Mesothelial cell of epicardium (in vitro differentiated cells): Measurements from ENCODE around the gene LRRC15. TPM values are rescaled to one million over a fixed set of nuclear protein-coding genes. Genes with fewer than 3 reads are reported as not detected.

Experiments
- DNase-seq, 2 experiments: peaks; one replicate each; pipeline ENCODE4 v3.0.0; 2021; ENCODE audit warnings: low spot score in 2 of 2; ENCODE audit not compliant: unreplicated experiment in 2 of 2
- H3K27ac Mint-ChIP-seq: 2 replicates; pipeline ENCODE4 v1.8.0; 2021; ENCODE audit warnings: mixed read lengths
- H3K27me3 Mint-ChIP-seq: 2 replicates; pipeline ENCODE4 v1.8.0; 2021; ENCODE audit warnings: low read depth, mixed read lengths
- H3K36me3 Mint-ChIP-seq: 2 replicates; pipeline ENCODE4 v1.8.0; 2021; ENCODE audit warnings: mixed read lengths
- H3K4me1 Mint-ChIP-seq: 2 replicates; pipeline ENCODE4 v1.8.0; 2021; ENCODE audit warnings: mixed read lengths
- H3K4me3 Mint-ChIP-seq: 2 replicates; pipeline ENCODE4 v1.8.0; 2021; ENCODE audit warnings: mild to moderate bottlenecking, moderate library complexity, mixed read lengths
- H3K9me3 Mint-ChIP-seq: 2 replicates; pipeline ENCODE4 v1.8.0; 2021; ENCODE audit warnings: mixed read lengths
- CTCF ChIP-seq: fragments of 200-600 bp; sonication (generic); IDR thresholded peaks from one replicate; pipeline ENCODE4 v1.5.0; 2021; ENCODE audit warnings: antibody characterized with exemption; ENCODE audit not compliant: unreplicated experiment
- total RNA-seq: library from RNA; stranded (reverse); gene quantifications from 3 replicates; pipeline ENCODE4 v1.2.1, GENCODE V29; 2021

Gene LRRC15
- total RNA-seq, 1 donor from 2014 or later, result not detected

- H3K4me1 Mint-ChIP-seq, result peaks cover 48% of the 10 kb centered on the region
- TF ChIP-seq CTCF, result peak; percentile 100
- peaks cover 20% of the 10 kb centered on the region for H3K27me3 Mint-ChIP-seq
- no peaks in the 10 kb centered on the region for H3K9me3 Mint-ChIP-seq
- no peaks in the 10 kb centered on the region for H3K36me3 Mint-ChIP-seq
- peak overlapping the region; percentile 66 for H3K4me3 Mint-ChIP-seq
- H3K27ac Mint-ChIP-seq, result no peak overlapping the region
- DNase-seq, result peak; percentile 82 to 97
Observed at GRCh38 chr3:194333212-194333980, 36.1 kb downstream of the LRRC15 start.

DNA sequence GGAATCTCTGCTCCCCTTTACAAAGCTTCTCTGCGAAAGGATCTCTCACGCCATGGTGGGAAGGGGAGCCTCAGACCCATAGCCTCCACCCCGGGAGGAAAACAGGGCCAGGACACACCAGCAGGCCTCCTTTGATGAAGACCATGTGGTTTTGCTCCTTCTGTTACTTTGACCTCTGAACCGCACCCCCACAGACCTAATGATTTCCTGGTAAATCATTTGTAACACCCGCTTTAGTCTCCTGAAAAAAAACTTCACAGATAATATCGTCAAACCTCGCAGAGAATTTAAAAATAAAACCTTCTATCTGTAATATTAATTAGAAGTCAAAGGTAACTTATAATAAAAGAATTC is 36.7 kb downstream of the LRRC15 start:
- Mint-ChIP-seq H3K36me3 (no peaks in the 10 kb centered on the region), H3K9me3 (no peaks in the 10 kb centered on the region), H3K27me3 (peaks cover 20% of the 10 kb centered on the region), H3K27ac (no peak overlapping the region), H3K4me3 (peak overlapping the region; percentile 66), H3K4me1 (peaks cover 48% of the 10 kb centered on the region)
- no peak for TF ChIP-seq CTCF
- no peak for DNase-seq

GRCh38 chr3:194330579-194330978 is 39.0 kb downstream of the LRRC15 start:
- DNase-seq, result no peak
- H3K9me3 Mint-ChIP-seq, result no peaks in the 10 kb centered on the region
- no peak overlapping the region for H3K27ac Mint-ChIP-seq
- H3K4me3 Mint-ChIP-seq, result no peak overlapping the region
- TF ChIP-seq CTCF, result no peak
- no peaks in the 10 kb centered on the region for H3K36me3 Mint-ChIP-seq
- H3K27me3 Mint-ChIP-seq, result peaks cover 17% of the 10 kb centered on the region
- H3K4me1 Mint-ChIP-seq, result peaks cover 38% of the 10 kb centered on the region

GRCh38 chr3:194330160-194330559 is 39.4 kb downstream of the LRRC15 start:
- H3K27me3 Mint-ChIP-seq, result peaks cover 17% of the 10 kb centered on the region
- TF ChIP-seq CTCF, result no peak
- H3K9me3 Mint-ChIP-seq, result no peaks in the 10 kb centered on the region
- H3K27ac Mint-ChIP-seq, result peak overlapping the region; percentile 19
- H3K4me1 Mint-ChIP-seq, result peaks cover 38% of the 10 kb centered on the region
- no peaks in the 10 kb centered on the region for H3K36me3 Mint-ChIP-seq
- no peak overlapping the region for H3K4me3 Mint-ChIP-seq
- DNase-seq, result no peak

- no peak overlapping the region for H3K4me3 Mint-ChIP-seq
- H3K36me3 Mint-ChIP-seq, result no peaks in the 10 kb centered on the region
- DNase-seq, result no peak
- peaks cover 38% of the 10 kb centered on the region for H3K4me1 Mint-ChIP-seq
- no peaks in the 10 kb centered on the region for H3K9me3 Mint-ChIP-seq
- TF ChIP-seq CTCF, result no peak
- peaks cover 17% of the 10 kb centered on the region for H3K27me3 Mint-ChIP-seq
- no peak overlapping the region for H3K27ac Mint-ChIP-seq
Observed at GRCh38 chr3:194329583-194329965, 40.0 kb downstream of the LRRC15 start.
